GM12864 (cell line): ENCODE data around the gene ANKK1.

Source experiments
- DNase-seq: peaks from one replicate; pipeline ENCODE4 v3.0.0-alpha.2; 2011; ENCODE audit warnings: low read depth
- H3K4me3 ChIP-seq: 2 replicates; pipeline ENCODE4 v1.5.1; 2011; ENCODE audit warnings: mild to moderate bottlenecking, low read depth, low read length, control low read depth
- CTCF ChIP-seq: IDR thresholded peaks from 2 replicates; pipeline ENCODE4 v1.5.1; 2011; ENCODE audit warnings: low read depth, mild to moderate bottlenecking, moderate library complexity, low read length, control low read depth, inconsistent platforms; ENCODE audit errors: missing control alignments

Gene ANKK1

GRCh38 chr11:113376156-113376555 is 11.4 kb upstream of the ANKK1 start:
- no peak overlapping the region for H3K4me3 ChIP-seq
- peak; percentile 16 for DNase-seq
- no peak for TF ChIP-seq CTCF

GRCh38 chr11:113377681-113378412 is 9.7 kb upstream of the ANKK1 start:
- no peak for DNase-seq
- H3K4me3 ChIP-seq, result no peak overlapping the region
- TF ChIP-seq CTCF, result no peak

- TF ChIP-seq CTCF, result no peak
- no peak for DNase-seq
- H3K4me3 ChIP-seq, result no peak overlapping the region
Observed at GRCh38 chr11:113378692-113379091, 8.9 kb upstream of the ANKK1 start.

- H3K4me3 ChIP-seq, result no peak overlapping the region
- no peak for TF ChIP-seq CTCF
- no peak for DNase-seq
Observed at GRCh38 chr11:113382121-113382520, 5.5 kb upstream of the ANKK1 start.

GRCh38 chr11:113384551-113384950 is 3.0 kb upstream of the ANKK1 start:
- H3K4me3 ChIP-seq, result no peak overlapping the region
- TF ChIP-seq CTCF, result no peak
- DNase-seq, result no peak

- DNase-seq, result no peak
- TF ChIP-seq CTCF, result no peak
- no peak overlapping the region for H3K4me3 ChIP-seq
Observed at GRCh38 chr11:113385749-113386148, 1.8 kb upstream of the ANKK1 start.

- no peak for DNase-seq
- no peak for TF ChIP-seq CTCF
- no peak overlapping the region for H3K4me3 ChIP-seq
Observed at GRCh38 chr11:113386866-113387265, 713 bp upstream of the ANKK1 start.
